ENCODE measurements around the gene LRCH1.

- TF ChIP-seq POLR2A (IDR thresholded peaks at IDR 0.05; ENCODE audit: low read depth) (no peak), POLR2AphosphoS5 (IDR thresholded peaks at IDR 0.05) (no peak)
- TF ChIP-seq, protein P1, sequence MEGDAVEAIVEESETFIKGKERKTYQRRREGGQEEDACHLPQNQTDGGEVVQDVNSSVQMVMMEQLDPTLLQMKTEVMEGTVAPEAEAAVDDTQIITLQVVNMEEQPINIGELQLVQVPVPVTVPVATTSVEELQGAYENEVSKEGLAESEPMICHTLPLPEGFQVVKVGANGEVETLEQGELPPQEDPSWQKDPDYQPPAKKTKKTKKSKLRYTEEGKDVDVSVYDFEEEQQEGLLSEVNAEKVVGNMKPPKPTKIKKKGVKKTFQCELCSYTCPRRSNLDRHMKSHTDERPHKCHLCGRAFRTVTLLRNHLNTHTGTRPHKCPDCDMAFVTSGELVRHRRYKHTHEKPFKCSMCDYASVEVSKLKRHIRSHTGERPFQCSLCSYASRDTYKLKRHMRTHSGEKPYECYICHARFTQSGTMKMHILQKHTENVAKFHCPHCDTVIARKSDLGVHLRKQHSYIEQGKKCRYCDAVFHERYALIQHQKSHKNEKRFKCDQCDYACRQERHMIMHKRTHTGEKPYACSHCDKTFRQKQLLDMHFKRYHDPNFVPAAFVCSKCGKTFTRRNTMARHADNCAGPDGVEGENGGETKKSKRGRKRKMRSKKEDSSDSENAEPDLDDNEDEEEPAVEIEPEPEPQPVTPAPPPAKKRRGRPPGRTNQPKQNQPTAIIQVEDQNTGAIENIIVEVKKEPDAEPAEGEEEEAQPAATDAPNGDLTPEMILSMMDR (IDR thresholded peaks at IDR 0.05), result no peak
Observed at GRCh38 chr13:46736541-46737310, 183.8 kb downstream of the LRCH1 start.

Measured in esophagus muscularis mucosa (tissue), 3 donors.